Ovary (tissue), 9 donors: ENCODE data around the gene MORN2. TPM values are rescaled to one million over a fixed set of nuclear protein-coding genes. Genes with fewer than 3 reads are reported as not detected.
A peak's percentile ranks its signal among the peaks of the same experiment; 100 is the strongest.

ENCODE experiments used
- DNase-seq, 5 donors: peaks; one replicate each; pipeline ENCODE4 v3.0.0-alpha.2; 2019 to 2020
- H3K27ac ChIP-seq, 2 donors: fragments of 200-600 bp; one replicate each; pipeline versions ENCODE4 v1.5.1 to v1.8.0; 2019 to 2022
- H3K27me3 ChIP-seq: fragments of 200-600 bp; one replicate; pipeline ENCODE4 v1.8.0; 2022
- H3K36me3 ChIP-seq: fragments of 200-600 bp; sonication (generic); one replicate; pipeline ENCODE4 v1.5.1; 2019
- H3K4me1 ChIP-seq: one replicate; pipeline ENCODE4 v1.8.1; 2013; ENCODE audit warnings: mild to moderate bottlenecking, moderate library complexity; ENCODE audit not compliant: insufficient read depth
- H3K4me3 ChIP-seq: fragments of 200-600 bp; sonication (generic); one replicate; pipeline ENCODE4 v1.5.1; 2017
- H3K9me3 ChIP-seq, 2 donors: fragments of 200-600 bp in 1 of 2; sonication (generic) in 1 of 2; one replicate each; pipeline versions ENCODE4 v1.5.1 to v1.8.1; 2013 to 2019; ENCODE audit warnings: mild to moderate bottlenecking in 1 of 2, moderate library complexity in 1 of 2
- EP300 ChIP-seq: sonication (generic); formaldehyde crosslinking; IDR thresholded peaks from one replicate; pipeline ENCODE4 v1.6.1; 2017; ENCODE audit warnings: antibody characterized with exemption
- POLR2A ChIP-seq: fragments of 450-650 bp; IDR thresholded peaks from one replicate; pipeline ENCODE4 v1.6.1; 2017; ENCODE audit warnings: antibody characterized with exemption, mild to moderate bottlenecking, moderate library complexity
- WGBS, 3 donors: extraction: QIAGEN DNeasy Blood & Tissue Kit in 1 of 3; methylation state at CpG; one replicate each; pipeline versions ENCODE4 v1.1.5 to v1.1.7; 2013 to 2017; 5-methylcytosine and 5-hydroxymethylcytosine counted together
- intact Hi-C, 4 donors: fragments of 100-400 bp; cut with DNase I; formaldehyde crosslinking; loops; one replicate each; pipeline versions ENCODE4 v1.11.0 to v1.15.1; 2022 to 2023
- polyA plus RNA-seq, 2 donors: library from polyadenylated mRNA; stranded (reverse); fragments of 200-250 nt in 1 of 2; fragments of 350-450 nt in 1 of 2; fragmentation: Illumina TruSeq in 1 of 2; extraction: RNeasy Lipid Tissue Mini Kit (QIAGEN cat#74804) in 1 of 2; gene quantifications; one replicate each; pipeline ENCODE4 v1.2.3, GENCODE V29; 2013 to 2014
- total RNA-seq, 7 donors: library from RNA; depleted of rRNA in 2 of 7; stranded (reverse); fragments of >200 nt in 2 of 7; fragmentation: NEBNext Ultra II Directional in 3 of 7; extraction: Animal tissue kit (Norgen Biotek cat#: 25700) in 3 of 7; gene quantifications; one replicate each; pipeline versions ENCODE4 v1.1.0 to v1.2.4, GENCODE V29; 2016 to 2023
- TF ChIP-seq, protein P1 (sequence below), 3 donors: fragments of 450-650 bp in 2 of 3; fragments of 200-600 bp in 1 of 3; IDR thresholded peaks; one replicate each; pipeline versions ENCODE4 v1.5.1 to v1.8.0; 2016 to 2022; ENCODE audit warnings: antibody characterized with exemption in 3 of 3, mild to moderate bottlenecking in 1 of 3
- donor health status: DM: no; HTN: no; CAD: no; lungs with moderate emphysema.
- donor health status: DM: no; HTN: no; CAD: no.
- donor health status: Bipolar disorder and iron deficiency.
- donor health status: DM: yes; HTN: yes; CAD: no.
- donor health status: DM: no; HTN: no; CAD: no.
- donor health status: DM: yes; HTN: yes; CAD: no.

The MORN2 gene
- total and polyA plus RNA-seq, 9 donors = 12.9 to 46.9 (median 16.5) TPM

DNA sequence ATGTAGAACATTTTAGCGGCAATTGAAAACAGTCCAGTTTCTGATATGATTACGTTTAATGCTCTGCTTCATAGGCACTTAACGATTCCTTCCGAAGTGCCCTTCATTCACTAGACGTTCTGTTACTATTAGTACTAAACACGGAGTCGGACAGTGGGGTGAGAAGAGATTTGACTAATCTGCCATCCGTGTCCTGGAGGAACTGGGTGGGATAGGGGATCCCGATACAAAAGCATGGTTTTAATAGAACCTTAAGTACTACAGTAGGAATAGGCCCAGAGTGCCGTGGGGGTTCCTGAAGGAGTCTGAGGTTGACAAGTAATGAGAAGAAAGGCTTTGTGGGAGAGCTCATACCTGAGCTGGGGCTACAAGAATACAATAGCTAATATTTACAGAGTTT lies 631 bp downstream of the MORN2 start:
- intact Hi-C loops = no loop called here
- DNase-seq = no peak
- WGBS, 3 donors = 4 to 14% (median 6%) methylated on average over 10 of the region's 10 CpGs
- Histone ChIP-seq H3K36me3 (no peaks in the 10 kb centered on the region), H3K27me3 (no peaks in the 10 kb centered on the region), H3K27ac (no peak overlapping the region), H3K4me1 (peaks cover 2% of the 10 kb centered on the region), H3K9me3 (no peaks in the 10 kb centered on the region), H3K4me3 (peak overlapping the region; percentile 64)
- TF ChIP-seq POLR2A = no peak
- TF ChIP-seq, protein P1, sequence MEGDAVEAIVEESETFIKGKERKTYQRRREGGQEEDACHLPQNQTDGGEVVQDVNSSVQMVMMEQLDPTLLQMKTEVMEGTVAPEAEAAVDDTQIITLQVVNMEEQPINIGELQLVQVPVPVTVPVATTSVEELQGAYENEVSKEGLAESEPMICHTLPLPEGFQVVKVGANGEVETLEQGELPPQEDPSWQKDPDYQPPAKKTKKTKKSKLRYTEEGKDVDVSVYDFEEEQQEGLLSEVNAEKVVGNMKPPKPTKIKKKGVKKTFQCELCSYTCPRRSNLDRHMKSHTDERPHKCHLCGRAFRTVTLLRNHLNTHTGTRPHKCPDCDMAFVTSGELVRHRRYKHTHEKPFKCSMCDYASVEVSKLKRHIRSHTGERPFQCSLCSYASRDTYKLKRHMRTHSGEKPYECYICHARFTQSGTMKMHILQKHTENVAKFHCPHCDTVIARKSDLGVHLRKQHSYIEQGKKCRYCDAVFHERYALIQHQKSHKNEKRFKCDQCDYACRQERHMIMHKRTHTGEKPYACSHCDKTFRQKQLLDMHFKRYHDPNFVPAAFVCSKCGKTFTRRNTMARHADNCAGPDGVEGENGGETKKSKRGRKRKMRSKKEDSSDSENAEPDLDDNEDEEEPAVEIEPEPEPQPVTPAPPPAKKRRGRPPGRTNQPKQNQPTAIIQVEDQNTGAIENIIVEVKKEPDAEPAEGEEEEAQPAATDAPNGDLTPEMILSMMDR (IDR thresholded peaks at IDR 0.05) = no peak
- no peak for TF ChIP-seq EP300

DNA sequence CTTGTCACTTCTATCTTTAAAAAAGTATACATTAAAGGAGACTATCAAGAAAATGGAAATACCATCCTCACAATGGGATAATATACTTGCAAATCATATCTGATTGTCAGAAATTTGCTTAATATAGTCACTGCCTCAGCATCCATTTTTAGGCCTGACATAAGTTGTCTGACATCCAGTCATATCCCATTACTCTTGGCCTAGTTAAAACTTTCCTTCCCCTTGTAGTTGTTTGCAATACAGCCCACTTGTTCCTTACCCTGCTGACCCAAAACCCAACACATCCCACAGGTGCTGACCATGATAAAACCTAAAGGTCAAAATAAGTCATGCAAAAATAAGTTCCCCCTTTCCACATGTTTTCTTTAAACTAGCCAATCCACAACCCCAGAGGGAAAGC lies 10.3 kb downstream of the MORN2 start:
- H3K36me3 ChIP-seq = no peaks in the 10 kb centered on the region
- H3K9me3 ChIP-seq = no peaks in the 10 kb centered on the region
- no peaks in the 10 kb centered on the region for H3K4me1 ChIP-seq
- no peak for DNase-seq
- intact Hi-C loops = no loop called here
- no peaks in the 10 kb centered on the region for H3K27me3 ChIP-seq
- no peak overlapping the region for H3K27ac ChIP-seq
- H3K4me3 ChIP-seq = no peak overlapping the region
- TF ChIP-seq EP300 (no peak), POLR2A (no peak)
- TF ChIP-seq, protein P1 (IDR thresholded peaks at IDR 0.05) = no peak

DNA sequence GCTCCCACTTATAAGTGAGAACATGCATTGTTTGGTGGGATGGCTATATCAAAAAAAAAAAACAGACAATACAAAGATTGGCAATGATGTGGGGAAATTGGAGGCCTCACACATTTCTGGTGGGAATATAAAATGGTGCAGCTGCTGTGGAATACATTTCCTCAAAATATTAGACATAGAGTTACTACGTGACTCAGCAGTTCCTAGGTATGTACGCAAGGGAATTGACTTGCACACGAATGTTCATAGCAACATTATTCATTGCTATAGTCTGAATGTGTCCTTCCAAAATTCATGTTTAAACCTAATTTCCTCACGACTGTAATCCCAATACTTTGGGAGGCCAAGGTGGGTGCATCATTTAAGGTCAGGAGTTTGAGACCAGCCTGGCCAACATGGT lies 11.6 kb downstream of the MORN2 start:
- 92 to 93% (median 93%) methylated on average over 4 of the region's 4 CpGs for WGBS, 3 donors
- no peak overlapping the region for H3K4me3 ChIP-seq
- no peaks in the 10 kb centered on the region for H3K4me1 ChIP-seq
- intact Hi-C loops = no loop called here
- H3K27ac ChIP-seq = no peak overlapping the region
- no peaks in the 10 kb centered on the region for H3K36me3 ChIP-seq
- DNase-seq = no peak
- no peaks in the 10 kb centered on the region for H3K9me3 ChIP-seq
- H3K27me3 ChIP-seq = no peaks in the 10 kb centered on the region
- TF ChIP-seq, protein P1 (IDR thresholded peaks at IDR 0.05) = no peak
- TF ChIP-seq POLR2A (no peak), EP300 (no peak)

DNA sequence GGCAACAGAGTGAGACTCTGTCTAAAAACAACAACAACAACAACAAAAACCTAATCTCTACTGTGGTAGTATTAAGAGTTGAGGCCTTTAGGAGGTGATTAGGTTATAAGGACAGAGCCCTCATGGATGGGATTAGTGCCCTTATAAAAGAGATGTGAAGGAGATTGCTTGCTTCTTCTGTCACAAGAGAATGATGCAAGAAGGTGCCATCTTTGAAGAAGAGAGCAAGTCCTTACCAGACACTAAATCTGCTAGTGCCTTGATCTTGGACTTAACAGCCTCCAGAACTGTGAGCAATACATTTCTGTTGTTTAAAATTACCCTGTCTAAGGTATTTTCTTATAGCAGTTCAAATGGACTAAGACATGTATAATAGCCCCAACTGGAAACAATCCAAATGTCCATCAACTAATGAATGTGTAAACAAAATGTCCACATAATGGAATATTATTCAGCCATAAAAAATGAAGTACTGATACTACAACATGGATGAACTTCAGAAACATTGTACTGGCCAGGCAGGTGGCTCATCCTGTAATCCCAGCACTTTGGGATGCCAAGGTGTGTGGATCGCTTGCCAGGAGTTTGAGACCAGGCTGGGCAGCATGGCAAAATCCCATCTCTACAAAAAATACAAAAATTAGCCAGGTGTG lies 12.3 kb downstream of the MORN2 start:
- TF ChIP-seq, protein P1 (IDR thresholded peaks at IDR 0.05) = no peak
- no peak for TF ChIP-seq EP300
- TF ChIP-seq POLR2A = no peak
- WGBS, 3 donors = 96 to 98% (median 96%) methylated on average over 1 of the region's 1 CpG
- intact Hi-C loops = no loop called here

More for the DNA sequence above, 12.3 kb downstream of the MORN2 start:
- Histone ChIP-seq H3K36me3 (no peaks in the 10 kb centered on the region), H3K27me3 (no peaks in the 10 kb centered on the region), H3K9me3 (no peaks in the 10 kb centered on the region), H3K27ac (no peak overlapping the region), H3K4me3 (no peak overlapping the region), H3K4me1 (no peaks in the 10 kb centered on the region)
- no peak for DNase-seq
